ENCODE results near the gene BRMS1L.

The BRMS1L gene

GRCh38 chr14:35866595-35867279, 40.6 kb downstream of the BRMS1L start:
- no peak for DNase-seq

- no peak for DNase-seq
Measured at GRCh38 chr14:35867280-35867629, 41.1 kb downstream of the BRMS1L start.

- no peak for DNase-seq
Measured at GRCh38 chr14:35875296-35875695, 49.2 kb downstream of the BRMS1L start.

- no peak for DNase-seq
Measured at GRCh38 chr14:35877276-35877675, 51.1 kb downstream of the BRMS1L start.

- no peak for DNase-seq
Measured at GRCh38 chr14:35878272-35879150, 52.4 kb downstream of the BRMS1L start.

- peak; percentile 18 to 32 for DNase-seq
Measured at GRCh38 chr14:35879151-35879648, 53.1 kb downstream of the BRMS1L start.

- peak; percentile 26 to 33 for DNase-seq
Measured at GRCh38 chr14:35879654-35880249, 53.6 kb downstream of the BRMS1L start.

- DNase-seq = no peak
Measured at GRCh38 chr14:35881280-35881679, 55.1 kb downstream of the BRMS1L start.

GRCh38 chr14:35883677-35884293, 57.6 kb downstream of the BRMS1L start:
- DNase-seq = peak; percentile 22 to 45

- no peak for DNase-seq
Measured at GRCh38 chr14:35890308-35890707, 64.2 kb downstream of the BRMS1L start.

GRCh38 chr14:35895256-35895655, 69.1 kb downstream of the BRMS1L start:
- DNase-seq = no peak

GRCh38 chr14:35897616-35898111, 71.5 kb downstream of the BRMS1L start:
- no peak for DNase-seq

- no peak for DNase-seq
Measured at GRCh38 chr14:35898217-35898775, 72.2 kb downstream of the BRMS1L start.

- no peak for DNase-seq
Measured at GRCh38 chr14:35900741-35901140, 74.6 kb downstream of the BRMS1L start.

GRCh38 chr14:35909665-35910064, 83.5 kb downstream of the BRMS1L start:
- DNase-seq = no peak

- no peak for DNase-seq
Measured at GRCh38 chr14:35910191-35910590, 84.1 kb downstream of the BRMS1L start.

GRCh38 chr14:35911097-35911496, 85.0 kb downstream of the BRMS1L start:
- no peak for DNase-seq

- no peak for DNase-seq
Measured at GRCh38 chr14:35915185-35915584, 89.0 kb downstream of the BRMS1L start.

GRCh38 chr14:35915775-35916174, 89.6 kb downstream of the BRMS1L start:
- no peak for DNase-seq

All from AML-193 (cell line).